T-cell (primary cell): Measurements from ENCODE around the gene CDK13. TPM values are rescaled to one million over a fixed set of nuclear protein-coding genes. Genes with fewer than 3 reads are reported as not detected.

Experiments used
- total RNA-seq, 35 experiments: library from RNA in 6 of 35; stranded (reverse) in 6 of 35; fragments of 120-200 nt in 1 of 35; gene quantifications; one replicate each; pipeline versions ENCODE4 v1.2.1 to v1.2.4 and lab custom pipeline; 2013 to 2026

Gene CDK13
- total RNA-seq, 5 donors from 2014 or later (not counting 1 experiment from before 2014, with no cell fraction given), result 84.8 to 129 (median 89.6) TPM

Other genes with a start within 250 kb of the CDK13 start
- 10 to 100 TPM; 16.6 to 39.0 (median 33.8) TPM for gene MPLKIP, start 184.4 kb downstream of the CDK13 start, total RNA-seq
- gene SUGCT, start 184.7 kb downstream of the CDK13 start, total RNA-seq, result 1 to 10 TPM; 1.3 to 3.1 (median 2.3) TPM